Testis (tissue), 2 donors: ENCODE data around the gene TPRG1.

Source experiments
- POLR2A ChIP-seq: fragments of 450-650 bp; IDR thresholded peaks from one replicate; pipeline ENCODE4 v1.6.1; 2017; ENCODE audit warnings: antibody characterized with exemption, mild to moderate bottlenecking, moderate library complexity
- TF ChIP-seq, protein P1 (sequence below), 3 experiments: fragments of 450-650 bp in 2 of 3; fragments of 200-600 bp in 1 of 3; sonication (generic) in 1 of 3; IDR thresholded peaks; one replicate each; pipeline ENCODE4 v1.5.1; 2016 to 2019; ENCODE audit warnings: antibody characterized with exemption in 3 of 3, mild to moderate bottlenecking in 2 of 3, moderate library complexity in 1 of 3

- TF ChIP-seq, protein P1, sequence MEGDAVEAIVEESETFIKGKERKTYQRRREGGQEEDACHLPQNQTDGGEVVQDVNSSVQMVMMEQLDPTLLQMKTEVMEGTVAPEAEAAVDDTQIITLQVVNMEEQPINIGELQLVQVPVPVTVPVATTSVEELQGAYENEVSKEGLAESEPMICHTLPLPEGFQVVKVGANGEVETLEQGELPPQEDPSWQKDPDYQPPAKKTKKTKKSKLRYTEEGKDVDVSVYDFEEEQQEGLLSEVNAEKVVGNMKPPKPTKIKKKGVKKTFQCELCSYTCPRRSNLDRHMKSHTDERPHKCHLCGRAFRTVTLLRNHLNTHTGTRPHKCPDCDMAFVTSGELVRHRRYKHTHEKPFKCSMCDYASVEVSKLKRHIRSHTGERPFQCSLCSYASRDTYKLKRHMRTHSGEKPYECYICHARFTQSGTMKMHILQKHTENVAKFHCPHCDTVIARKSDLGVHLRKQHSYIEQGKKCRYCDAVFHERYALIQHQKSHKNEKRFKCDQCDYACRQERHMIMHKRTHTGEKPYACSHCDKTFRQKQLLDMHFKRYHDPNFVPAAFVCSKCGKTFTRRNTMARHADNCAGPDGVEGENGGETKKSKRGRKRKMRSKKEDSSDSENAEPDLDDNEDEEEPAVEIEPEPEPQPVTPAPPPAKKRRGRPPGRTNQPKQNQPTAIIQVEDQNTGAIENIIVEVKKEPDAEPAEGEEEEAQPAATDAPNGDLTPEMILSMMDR (IDR thresholded peaks at IDR 0.05), result no peak
- no peak for TF ChIP-seq POLR2A
Measured at GRCh38 chr3:189295089-189295488, 123.3 kb downstream of the TPRG1 start.
